Upper lobe of left lung (tissue), 6 donors: ENCODE measurements around the gene ACOXL. TPM values are rescaled to one million over a fixed set of nuclear protein-coding genes. Genes with fewer than 3 reads are reported as not detected.

Experiments used
- ATAC-seq, 2 donors: fragments of 200-7000 bp; cut with Tn5 transposase; one replicate each; pipeline ENCODE4 v1.9.1; 2022; ENCODE audit warnings: mild to moderate bottlenecking in 2 of 2, moderate library complexity in 2 of 2; ENCODE audit not compliant: low FRiP score in 2 of 2
- DNase-seq, 2 donors: peaks; one replicate each; pipeline ENCODE4 v3.0.0-alpha.2; 2019 to 2020
- H3K27ac ChIP-seq, 4 donors: fragments of 200-600 bp; sonication (generic); one replicate each; pipeline ENCODE4 v1.5.1; 2016 to 2019
- H3K27me3 ChIP-seq, 4 donors: fragments of 200-600 bp; sonication (generic); one replicate each; pipeline ENCODE4 v1.5.1; 2017 to 2019
- H3K36me3 ChIP-seq, 4 donors: fragments of 200-600 bp; sonication (generic); one replicate each; pipeline ENCODE4 v1.5.1; 2016 to 2019
- H3K4me1 ChIP-seq, 4 donors: fragments of 200-600 bp; sonication (generic); one replicate each; pipeline ENCODE4 v1.5.1; 2018 to 2019
- H3K4me3 ChIP-seq, 4 donors: fragments of 200-600 bp; sonication (generic); one replicate each; pipeline ENCODE4 v1.5.1; 2017 to 2019; ENCODE audit warnings: mild to moderate bottlenecking in 2 of 4, moderate library complexity in 1 of 4
- H3K9me3 ChIP-seq, 4 donors: fragments of 200-600 bp; sonication (generic); one replicate each; pipeline ENCODE4 v1.5.1; 2018 to 2019
- EP300 ChIP-seq, 4 donors: sonication (generic); formaldehyde crosslinking; IDR thresholded peaks; one replicate each; pipeline ENCODE4 v1.5.1; 2017; ENCODE audit warnings: antibody characterized with exemption in 4 of 4, control low read depth in 2 of 4
- POLR2A ChIP-seq, 4 donors: fragments of 450-650 bp; IDR thresholded peaks; one replicate each; pipeline ENCODE4 v1.5.1; 2016 to 2017; ENCODE audit warnings: antibody characterized with exemption in 4 of 4, mild to moderate bottlenecking in 2 of 4
- POLR2AphosphoS5 ChIP-seq, 2 donors: sonication (generic); formaldehyde crosslinking; IDR thresholded peaks; one replicate each; pipeline ENCODE4 v1.5.1; 2017; ENCODE audit warnings: antibody characterized with exemption in 2 of 2
- WGBS, 2 donors: methylation state at CpG; one replicate each; pipeline ENCODE4 v1.1.5; 2017 to 2018; 5-methylcytosine and 5-hydroxymethylcytosine counted together
- total RNA-seq, 6 donors: library from RNA; depleted of rRNA in 4 of 6; stranded (reverse); fragments of >200 nt in 4 of 6; gene quantifications; one replicate each; pipeline versions ENCODE4 v1.1.0 to v1.2.1, GENCODE V29; 2016 to 2021
- TF ChIP-seq, protein P1 (sequence below), 6 experiments: fragments of 450-650 bp in 4 of 6; fragments of 200-600 bp in 2 of 6; sonication (generic) in 2 of 6; IDR thresholded peaks; one replicate each; pipeline ENCODE4 v1.5.1; 2016 to 2019; ENCODE audit warnings: antibody characterized with exemption in 6 of 6
- donor health status: DM: no; HTN: no; CAD: no; lungs with moderate emphysema.
- donor health status: DM: no; HTN: yes; CAD: no; lungs with severe emphysema.

Gene ACOXL
- total RNA-seq, 6 donors from 2014 or later, result 30.2 to 128 (median 38.0) TPM

- H3K4me1 ChIP-seq, result peaks cover 2 to 10% (median 2%) of the 10 kb centered on the region in 4 donors
Observed at GRCh38 chr2:110999626-111000025, 267.3 kb downstream of the ACOXL start.

DNA sequence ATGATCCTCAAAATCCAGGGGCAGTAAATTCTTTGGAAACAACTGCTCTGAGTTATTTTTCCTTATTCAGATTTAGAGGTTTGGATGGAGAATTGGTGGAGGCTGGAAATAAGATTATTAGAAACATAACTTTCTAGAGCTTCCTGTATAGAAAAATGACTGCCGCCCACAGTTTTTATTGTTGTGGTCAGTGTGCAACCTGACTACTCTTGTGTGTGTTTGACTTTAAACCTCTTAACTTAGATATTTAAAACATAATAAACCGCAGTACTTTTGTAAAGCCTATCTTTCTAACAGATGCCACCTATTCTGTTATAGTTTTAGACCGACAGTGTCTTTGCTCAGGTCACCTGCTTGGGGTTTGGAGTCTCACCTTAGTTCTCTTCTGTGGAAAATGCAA is 272.9 kb downstream of the ACOXL start:
- no peak for DNase-seq
- TF ChIP-seq POLR2A (IDR thresholded peaks at IDR 0.05) (no peak), POLR2AphosphoS5 (IDR thresholded peaks at IDR 0.05) (no peak), EP300 (IDR thresholded peaks at IDR 0.05) (no peak)
- TF ChIP-seq, protein P1, sequence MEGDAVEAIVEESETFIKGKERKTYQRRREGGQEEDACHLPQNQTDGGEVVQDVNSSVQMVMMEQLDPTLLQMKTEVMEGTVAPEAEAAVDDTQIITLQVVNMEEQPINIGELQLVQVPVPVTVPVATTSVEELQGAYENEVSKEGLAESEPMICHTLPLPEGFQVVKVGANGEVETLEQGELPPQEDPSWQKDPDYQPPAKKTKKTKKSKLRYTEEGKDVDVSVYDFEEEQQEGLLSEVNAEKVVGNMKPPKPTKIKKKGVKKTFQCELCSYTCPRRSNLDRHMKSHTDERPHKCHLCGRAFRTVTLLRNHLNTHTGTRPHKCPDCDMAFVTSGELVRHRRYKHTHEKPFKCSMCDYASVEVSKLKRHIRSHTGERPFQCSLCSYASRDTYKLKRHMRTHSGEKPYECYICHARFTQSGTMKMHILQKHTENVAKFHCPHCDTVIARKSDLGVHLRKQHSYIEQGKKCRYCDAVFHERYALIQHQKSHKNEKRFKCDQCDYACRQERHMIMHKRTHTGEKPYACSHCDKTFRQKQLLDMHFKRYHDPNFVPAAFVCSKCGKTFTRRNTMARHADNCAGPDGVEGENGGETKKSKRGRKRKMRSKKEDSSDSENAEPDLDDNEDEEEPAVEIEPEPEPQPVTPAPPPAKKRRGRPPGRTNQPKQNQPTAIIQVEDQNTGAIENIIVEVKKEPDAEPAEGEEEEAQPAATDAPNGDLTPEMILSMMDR (IDR thresholded peaks at IDR 0.05), result no peak
- H3K9me3 ChIP-seq, result no peaks in the 10 kb centered on the region
- no peaks in the 10 kb centered on the region for H3K4me1 ChIP-seq
- H3K4me3 ChIP-seq, result no peak overlapping the region
- H3K36me3 ChIP-seq, result no peaks in the 10 kb centered on the region
- 90 to 92% methylated on average over 3 of the region's 3 CpGs for WGBS, 2 donors
- no peaks in the 10 kb centered on the region for H3K27me3 ChIP-seq
- H3K27ac ChIP-seq, result no peak overlapping the region
- ATAC-seq, result no peak

More at GRCh38 chr2:110999626-111000025, 267.3 kb downstream of the ACOXL start:
- H3K9me3 ChIP-seq, result no peaks in the 10 kb centered on the region
- ATAC-seq, result no peak
- H3K27ac ChIP-seq, result no peak overlapping the region
- no peak for TF ChIP-seq POLR2AphosphoS5 (IDR thresholded peaks at IDR 0.05)
- TF ChIP-seq, protein P1 (IDR thresholded peaks at IDR 0.05), result no peak
- TF ChIP-seq POLR2A (IDR thresholded peaks at IDR 0.05), result no peak
- no peak for TF ChIP-seq EP300 (IDR thresholded peaks at IDR 0.05)
- no peaks in the 10 kb centered on the region for H3K27me3 ChIP-seq
- no peaks in the 10 kb centered on the region for H3K36me3 ChIP-seq
- no peak for DNase-seq
- H3K4me3 ChIP-seq, result no peak overlapping the region

GRCh38 chr2:111005821-111006220 is 273.4 kb downstream of the ACOXL start:
- H3K4me3 ChIP-seq, result no peak overlapping the region
- no peaks in the 10 kb centered on the region for H3K36me3 ChIP-seq
- H3K27ac ChIP-seq, result no peak overlapping the region
- ATAC-seq (no peak), DNase-seq (no peak)
- TF ChIP-seq, protein P1 (IDR thresholded peaks at IDR 0.05), result no peak
- TF ChIP-seq POLR2AphosphoS5 (IDR thresholded peaks at IDR 0.05), result no peak
- TF ChIP-seq EP300 (IDR thresholded peaks at IDR 0.05), result no peak
- TF ChIP-seq POLR2A (IDR thresholded peaks at IDR 0.05), result no peak
- WGBS, 2 donors, result 73 to 86% methylated on average over 4 of the region's 4 CpGs
- H3K27me3 ChIP-seq, result no peaks in the 10 kb centered on the region
- no peaks in the 10 kb centered on the region for H3K9me3 ChIP-seq
- H3K4me1 ChIP-seq, result no peaks in the 10 kb centered on the region

DNA sequence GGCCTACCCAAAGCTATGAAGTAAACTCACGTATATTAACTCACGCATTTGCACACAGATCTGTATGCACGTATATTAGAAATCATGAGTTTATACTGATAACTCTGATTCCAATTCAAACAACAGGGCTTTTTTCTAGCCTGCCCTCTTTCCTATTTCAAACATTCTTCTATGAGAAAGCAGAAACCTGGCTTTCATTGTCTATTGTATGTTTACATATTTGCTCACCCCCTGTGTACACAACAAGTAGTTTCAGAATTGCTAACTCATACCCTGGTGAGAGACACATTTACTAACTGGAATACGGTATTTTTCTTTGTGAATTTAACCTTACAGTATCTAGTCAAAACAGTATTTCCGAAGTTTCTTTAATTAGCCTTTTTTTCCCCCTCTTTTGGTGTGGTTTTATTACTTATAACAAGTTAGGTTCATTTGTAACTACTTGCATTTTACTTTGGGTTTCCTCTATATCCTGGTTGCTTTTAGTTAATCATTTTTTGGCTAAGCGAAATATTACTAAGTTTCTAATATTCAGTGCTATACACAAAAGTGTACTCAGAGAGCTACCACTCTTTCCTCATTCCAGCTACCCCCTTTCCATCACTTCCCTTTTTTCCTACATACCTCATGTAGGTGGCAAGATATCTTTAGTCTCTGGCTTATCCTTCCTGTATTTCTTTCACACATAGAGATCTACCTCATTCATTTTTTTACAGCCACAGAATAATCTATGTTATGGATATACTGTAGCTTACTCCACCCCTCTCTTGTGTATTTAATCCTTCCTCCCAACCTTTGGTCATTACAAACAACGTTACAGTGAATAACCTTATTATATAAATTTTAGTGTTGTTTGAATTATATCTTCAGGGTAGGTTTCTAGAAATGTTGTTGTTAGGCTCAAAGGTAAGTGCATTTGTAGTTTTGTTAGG is 275.6 kb downstream of the ACOXL start:
- Histone ChIP-seq H3K36me3 (no peaks in the 10 kb centered on the region), H3K27ac (no peak overlapping the region), H3K4me1 (no peaks in the 10 kb centered on the region), H3K9me3 (no peaks in the 10 kb centered on the region), H3K4me3 (no peak overlapping the region), H3K27me3 (no peaks in the 10 kb centered on the region)
- DNase-seq, result no peak
- WGBS, 2 donors, result 86 to 91% methylated on average over 7 of the region's 7 CpGs
- ATAC-seq, result no peak
- TF ChIP-seq, protein P1 (IDR thresholded peaks at IDR 0.05), result no peak
- no peak for TF ChIP-seq POLR2AphosphoS5 (IDR thresholded peaks at IDR 0.05)

DNA sequence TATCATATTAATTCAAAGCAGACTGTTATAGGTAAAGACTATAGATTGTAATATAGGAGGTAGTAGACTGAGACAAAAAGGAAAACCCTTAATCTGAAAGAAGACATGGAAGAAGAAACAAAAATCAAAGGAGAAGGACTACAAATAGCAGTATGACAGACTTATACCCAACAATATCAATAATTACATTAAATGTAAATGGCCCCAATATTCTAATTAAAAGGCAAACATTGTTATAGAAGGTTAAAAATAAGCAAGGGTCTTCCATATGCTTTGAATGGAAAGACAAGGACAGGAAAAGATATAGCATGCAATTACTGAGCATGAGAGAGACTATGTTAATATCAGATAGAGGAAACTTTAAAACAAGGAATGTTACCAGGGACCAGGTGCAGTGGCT is 278.8 kb downstream of the ACOXL start:
- DNase-seq, result no peak
- H3K27ac ChIP-seq, result no peak overlapping the region
- H3K4me3 ChIP-seq, result no peak overlapping the region
- H3K4me1 ChIP-seq, result no peaks in the 10 kb centered on the region
- H3K36me3 ChIP-seq, result no peaks in the 10 kb centered on the region
- no peak for ATAC-seq
- no peaks in the 10 kb centered on the region for H3K9me3 ChIP-seq
- H3K27me3 ChIP-seq, result no peaks in the 10 kb centered on the region
- TF ChIP-seq POLR2AphosphoS5 (IDR thresholded peaks at IDR 0.05) (no peak), EP300 (IDR thresholded peaks at IDR 0.05) (no peak), POLR2A (IDR thresholded peaks at IDR 0.05) (no peak)
- TF ChIP-seq, protein P1 (IDR thresholded peaks at IDR 0.05), result no peak
